ENCODE measurements around the gene TH. TPM values are rescaled to one million over a fixed set of nuclear protein-coding genes. Genes with fewer than 3 reads are reported as not detected.

Gene TH
- total RNA-seq, 1 experiment from 2014 or later, result not detected

GRCh38 chr11:2123628-2123960 is 48.0 kb downstream of the TH start:
- ChIA-PET CTCF (interaction anchor here (0.6 kb wide), 1 partner anchor 26 kb away, joined by 5 read pairs; no protein-coding TSS in a partner anchor), POLR2A (no interaction called here)
- no peaks in the 10 kb centered on the region for H3K9me3 ChIP-seq (ENCODE audit: control insufficient read depth, insufficient read depth, low read depth, low read length)
- H3K27me3 ChIP-seq (ENCODE audit: control insufficient read depth, insufficient read depth, low read length), result no peaks in the 10 kb centered on the region; the same call in 1 of the 2 replicates
- TF ChIP-seq SIN3A (IDR thresholded peaks at IDR 0.05; ENCODE audit: borderline replicate concordance, insufficient read depth, low read depth, low read length), result no peak
- TF ChIP-seq CTCF (IDR thresholded peaks at IDR 0.05), result no peak
- TF ChIP-seq TCF7L2 (IDR thresholded peaks at IDR 0.05; ENCODE audit: low read depth, low read length), result no peak
- TF ChIP-seq POLR2AphosphoS5 (IDR thresholded peaks at IDR 0.05; ENCODE audit: low read depth, low read length), result no peak
- TF ChIP-seq REST (IDR thresholded peaks at IDR 0.05; ENCODE audit: insufficient read depth in 1 of 2, low read depth in 2 of 2, low read length in 1 of 2), result no peak
- H3K4me1 ChIP-seq (ENCODE audit: control insufficient read depth, insufficient read depth, low read length), result no peaks in the 10 kb centered on the region
- peak; percentile 46 for ATAC-seq
- in situ Hi-C loops (cut with HindIII; ENCODE audit: low pct_unique_long_range_greater_than_20kb, low sequenced_read_pairs), result no loop called here
- intact Hi-C loops (cut with micrococcal nuclease; ENCODE audit: unreplicated experiment), result no loop called here
- no peak for DNase-seq (ENCODE audit: low read depth, low spot score)
- H3K4me3 ChIP-seq (ENCODE audit: low read depth in 2 of 2, low read length in 2 of 2), result no peak overlapping the region
- H3K27ac ChIP-seq (ENCODE audit: low read length), result no peak overlapping the region
- no peaks in the 10 kb centered on the region for H3K36me3 ChIP-seq (ENCODE audit: control insufficient read depth, insufficient read depth, low read length)
- no TSS peak for BruUV-seq (replicated peaks)

- CTCF ChIA-PET, result interaction anchor here (0.6 to 0.7 kb wide), 3 partner anchors 27 to 1036 kb away, joined by 4 to 5 read pairs (median 5); no protein-coding TSS in a partner anchor
- Histone ChIP-seq H3K4me1 (ENCODE audit: control insufficient read depth, insufficient read depth, low read length) (no peaks in the 10 kb centered on the region), H3K9me3 (ENCODE audit: control insufficient read depth, insufficient read depth, low read depth, low read length) (no peaks in the 10 kb centered on the region), H3K27ac (ENCODE audit: low read length) (no peak overlapping the region), H3K4me3 (ENCODE audit: low read depth in 2 of 2, low read length in 2 of 2) (no peak overlapping the region), H3K27me3 (ENCODE audit: control insufficient read depth, insufficient read depth, low read length) (peaks cover 1% of the 10 kb centered on the region; the same call in 1 of the 2 replicates), H3K36me3 (ENCODE audit: control insufficient read depth, insufficient read depth, low read length) (no peaks in the 10 kb centered on the region)
- intact Hi-C loops (cut with micrococcal nuclease; ENCODE audit: unreplicated experiment) (no loop called here), in situ Hi-C loops (cut with HindIII; ENCODE audit: low pct_unique_long_range_greater_than_20kb, low sequenced_read_pairs) (no loop called here)
- ATAC-seq, result peak; percentile 46
- TF ChIP-seq REST (IDR thresholded peaks at IDR 0.05; ENCODE audit: insufficient read depth in 1 of 2, low read depth in 2 of 2, low read length in 1 of 2), result no peak
- TF ChIP-seq SIN3A (IDR thresholded peaks at IDR 0.05; ENCODE audit: borderline replicate concordance, insufficient read depth, low read depth, low read length), result no peak
- no peak for DNase-seq (ENCODE audit: low read depth, low spot score)
- POLR2A ChIA-PET, result no interaction called here
- no TSS peak for BruUV-seq (replicated peaks)
Measured at GRCh38 chr11:2122907-2123627, 48.5 kb downstream of the TH start.

All from Panc1 (cell line).